HG02763 (cell line): ENCODE results near the gene DHPS.
"Not testable (repeated sequence)": the region's sequence is repeated elsewhere in the genome, so short reads cannot be mapped to it uniquely, and the experiment has no call there.

Source experiments
- ATAC-seq: cut with Tn5 transposase; IDR thresholded peaks from one replicate; pipeline ENCODE4 v1.9.1; 2021; ENCODE audit warnings: mild to moderate bottlenecking, moderate library complexity; ENCODE audit not compliant: unreplicated experiment

DHPS gene

DNA sequence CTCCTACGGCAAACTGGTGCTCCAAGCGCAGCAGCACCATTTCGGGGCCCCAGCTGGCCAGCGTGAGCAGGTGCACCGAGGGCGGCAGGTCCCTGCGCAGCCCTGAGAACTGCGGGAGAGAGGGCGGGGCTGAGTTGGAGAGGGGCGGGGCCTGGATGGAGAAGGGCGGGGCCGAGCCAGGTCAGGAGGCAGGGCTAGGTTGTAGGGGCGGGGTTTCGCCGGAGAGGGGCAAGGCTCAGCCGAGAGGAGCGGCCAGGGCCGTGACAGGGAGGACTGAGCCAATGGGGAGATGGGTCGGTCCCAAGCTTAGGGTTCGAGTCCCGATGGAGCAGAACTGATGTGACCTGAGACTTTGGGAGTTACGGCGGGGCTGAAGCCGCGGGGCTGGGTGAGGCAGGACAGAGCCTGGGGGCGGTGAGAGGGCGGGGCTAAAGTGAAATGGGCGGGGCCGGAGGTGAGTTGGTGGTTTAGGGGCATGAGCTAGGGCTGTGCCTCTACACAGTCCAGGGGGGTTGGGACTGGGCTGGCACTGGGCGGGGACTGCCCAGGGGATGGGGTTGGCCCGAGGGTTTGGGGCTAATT lies 34.1 kb downstream of the DHPS start:
- ATAC-seq, result no peak

DNA sequence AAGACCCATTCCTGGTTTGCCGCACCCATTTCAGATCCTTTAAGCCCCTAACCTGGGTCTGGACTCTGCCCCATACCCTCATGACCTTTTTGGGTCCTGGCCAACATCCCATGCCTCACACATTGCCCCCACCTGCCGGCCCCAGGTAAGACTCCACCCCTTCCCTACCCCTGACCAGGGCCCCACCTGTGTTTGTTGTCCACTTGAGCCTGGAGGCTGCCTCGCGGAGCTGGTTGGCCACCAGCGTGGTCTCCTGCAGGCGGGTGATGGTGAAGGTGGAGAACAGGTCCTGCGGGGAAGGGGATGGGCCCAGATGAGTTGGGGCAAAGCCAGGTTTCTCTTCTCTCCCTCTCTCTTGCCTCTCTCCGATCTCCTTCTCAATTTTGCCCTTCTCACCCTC lies 34.6 kb downstream of the DHPS start:
- no peak for ATAC-seq

DNA sequence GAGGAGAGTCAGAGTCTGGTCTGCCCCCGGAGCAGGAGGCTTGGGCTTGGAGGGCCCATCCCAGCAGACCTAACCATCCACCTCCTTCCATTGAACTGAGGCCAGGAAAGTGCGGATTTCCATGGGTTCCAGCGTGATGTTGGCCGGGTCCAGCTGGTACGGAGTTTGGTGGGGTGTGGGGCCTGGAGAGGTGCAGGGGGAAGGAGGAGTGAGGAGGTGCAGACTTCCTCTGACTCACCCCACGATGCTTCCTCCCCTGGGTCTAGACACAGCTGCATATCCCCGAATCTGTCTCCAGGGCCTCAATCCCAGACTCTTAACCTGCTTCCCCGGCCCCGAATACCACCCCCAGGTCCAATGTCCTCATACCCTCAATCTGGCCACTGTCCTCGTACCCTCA lies 35.1 kb downstream of the DHPS start:
- ATAC-seq, result no peak

DNA sequence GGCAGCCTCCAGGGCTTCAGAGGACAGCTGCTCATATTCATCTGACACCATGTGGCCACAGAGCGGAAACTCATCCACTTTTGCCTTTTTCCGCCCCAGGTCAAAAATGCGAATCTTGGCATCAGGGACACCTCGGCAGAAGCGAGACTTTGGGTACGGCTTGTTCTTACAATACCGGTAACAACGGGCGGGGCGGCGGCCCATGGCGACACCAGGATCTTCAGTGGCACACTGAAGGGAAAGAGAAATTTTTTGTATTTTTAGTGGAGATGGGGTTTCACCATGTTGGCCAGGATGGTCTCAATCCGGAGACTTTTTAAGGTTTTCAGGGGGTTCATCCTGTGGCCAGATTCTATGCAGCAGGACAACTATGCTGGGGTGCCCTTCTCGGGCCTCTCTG lies 38.0 kb downstream of the DHPS start:
- not testable (repeated sequence) for ATAC-seq

DNA sequence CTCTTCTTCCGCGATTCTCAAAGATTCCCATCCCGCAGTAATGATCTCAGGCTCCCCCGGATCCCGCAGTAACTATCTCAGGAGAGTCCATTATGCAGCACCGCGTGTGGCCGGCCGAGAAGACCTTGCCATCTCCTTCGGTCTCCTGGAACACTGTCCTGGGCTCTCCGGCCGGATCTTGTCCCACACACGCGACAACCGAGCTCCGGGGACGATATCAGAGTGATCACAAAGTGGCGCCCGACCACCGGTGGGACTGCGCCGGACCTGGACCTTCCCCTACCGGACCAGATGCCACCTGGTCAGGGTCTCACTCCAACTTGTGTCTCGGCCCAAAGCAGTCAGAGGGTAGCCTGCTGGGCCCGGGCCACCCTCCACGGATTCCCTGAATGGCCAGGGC lies 39.2 kb downstream of the DHPS start:
- no peak for ATAC-seq

DNA sequence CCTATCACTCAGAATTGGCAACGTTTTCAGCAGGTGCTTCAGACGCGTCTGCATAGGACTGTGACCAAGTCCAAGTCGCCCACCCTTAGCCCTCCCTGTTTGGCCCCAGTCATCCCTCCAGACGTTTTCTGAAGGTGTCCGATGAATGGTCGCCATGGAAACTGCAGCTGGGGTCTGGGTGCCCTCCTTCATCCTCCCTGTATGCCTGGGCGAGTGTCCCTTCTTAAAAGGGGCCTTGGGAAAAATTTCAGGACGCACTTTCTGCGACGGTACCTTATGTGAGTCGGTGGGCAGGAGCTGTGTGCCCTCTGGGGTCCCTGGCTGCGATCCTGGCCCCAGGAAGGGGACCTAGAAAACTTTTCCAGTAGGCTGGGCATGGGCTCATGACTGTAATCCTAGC lies 40.2 kb downstream of the DHPS start:
- no peak for ATAC-seq

DNA sequence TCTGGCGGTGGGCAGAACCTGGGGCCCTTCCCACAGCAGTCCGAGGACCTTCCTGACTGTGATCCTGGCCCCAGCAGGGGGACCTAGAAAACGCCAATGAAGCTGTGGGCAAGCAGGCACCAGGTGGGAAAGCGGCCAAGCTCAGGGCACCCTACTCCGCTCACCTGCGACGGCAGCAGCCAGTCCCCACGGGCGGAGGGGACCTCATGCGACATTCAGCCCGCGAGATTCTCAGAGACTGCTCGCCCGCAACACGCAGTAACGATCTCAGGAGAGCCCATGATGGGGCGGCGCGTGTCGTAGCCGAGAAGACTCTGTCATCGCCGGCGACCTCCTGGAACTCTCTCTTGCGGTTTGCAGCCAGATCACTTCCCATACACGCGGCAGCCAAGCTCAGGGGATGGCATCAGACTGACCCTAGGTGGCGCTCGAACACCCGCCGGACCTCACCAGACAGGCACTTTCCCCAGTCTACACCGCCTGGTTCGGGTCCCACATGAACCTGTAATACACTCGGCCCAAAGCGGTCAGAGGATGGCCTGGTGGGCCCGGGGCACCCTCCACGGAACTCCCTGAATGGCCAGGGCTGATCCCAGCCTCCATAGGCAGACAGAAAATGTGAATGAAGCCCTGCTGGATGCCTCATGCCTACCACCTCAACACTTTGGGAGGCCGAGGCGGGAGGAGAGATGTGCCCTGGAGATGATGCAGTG lies 41.6 kb downstream of the DHPS start:
- ATAC-seq, result peak; percentile 47

DNA sequence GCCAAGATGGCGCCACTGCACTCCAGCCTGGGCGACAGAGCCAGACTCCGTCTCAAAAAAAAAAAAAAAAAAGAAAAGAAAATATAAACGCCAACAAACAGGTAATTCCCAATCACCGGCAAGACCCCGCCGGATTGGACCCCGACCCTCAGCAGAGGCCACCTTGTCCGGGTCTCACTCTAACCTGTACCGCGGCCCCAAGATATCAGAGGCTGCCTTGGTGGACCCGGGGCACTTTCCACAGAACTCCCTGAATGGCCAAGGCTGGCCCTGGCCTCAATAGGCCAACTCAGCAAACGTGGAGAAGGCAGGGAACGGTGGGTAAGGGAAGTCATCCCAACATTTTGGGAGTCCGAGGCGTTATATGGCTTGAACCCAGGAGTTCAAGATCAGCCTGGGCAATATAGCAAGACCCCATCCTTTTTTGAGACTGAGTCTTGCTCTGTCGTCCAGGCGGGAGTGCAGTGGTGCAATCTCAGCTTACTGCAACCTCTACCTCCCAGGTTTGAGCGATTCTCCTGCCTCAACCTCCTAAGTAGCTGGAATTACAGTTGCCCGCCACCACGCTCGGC lies 43.0 kb downstream of the DHPS start:
- ATAC-seq, result no peak

DNA sequence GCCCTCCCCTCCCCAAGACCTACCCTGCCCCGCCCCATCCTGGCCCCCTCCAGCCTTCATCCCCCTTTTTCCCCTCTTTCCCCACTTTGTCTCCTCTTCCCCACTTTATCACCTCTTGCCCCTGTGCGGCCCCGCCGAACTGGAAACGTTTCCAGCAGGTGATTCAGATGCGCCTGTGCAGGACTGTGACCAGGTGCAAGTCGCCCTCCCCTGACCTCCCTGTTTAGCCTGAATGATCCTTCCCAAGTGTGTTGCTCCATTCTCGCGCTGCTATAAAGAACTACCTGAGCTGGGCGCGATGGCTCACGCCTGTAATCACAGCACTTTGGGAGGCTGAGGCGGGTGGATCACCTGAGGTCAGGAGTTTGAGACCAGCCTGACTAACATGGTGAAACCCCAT lies 45.0 kb downstream of the DHPS start:
- ATAC-seq, result no peak

DNA sequence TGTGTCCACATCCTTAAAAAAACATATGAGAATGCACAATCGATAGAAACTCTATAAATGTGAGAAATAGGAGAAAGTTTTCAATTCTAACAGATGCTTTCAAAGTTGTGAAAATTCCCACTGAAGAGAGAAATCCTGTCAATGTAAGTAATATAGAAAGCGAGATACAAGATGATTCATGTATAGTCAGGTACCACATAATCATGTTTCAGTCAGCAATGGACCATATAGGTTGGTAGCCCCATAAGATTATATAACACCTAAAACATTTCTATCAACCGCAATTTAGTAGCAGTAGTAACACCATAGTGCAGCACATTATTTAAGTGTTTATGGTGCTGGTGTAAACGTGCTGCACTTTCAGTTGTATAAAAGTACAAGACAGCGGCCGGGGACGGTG lies 52.5 kb downstream of the DHPS start:
- ATAC-seq, result no peak

DNA sequence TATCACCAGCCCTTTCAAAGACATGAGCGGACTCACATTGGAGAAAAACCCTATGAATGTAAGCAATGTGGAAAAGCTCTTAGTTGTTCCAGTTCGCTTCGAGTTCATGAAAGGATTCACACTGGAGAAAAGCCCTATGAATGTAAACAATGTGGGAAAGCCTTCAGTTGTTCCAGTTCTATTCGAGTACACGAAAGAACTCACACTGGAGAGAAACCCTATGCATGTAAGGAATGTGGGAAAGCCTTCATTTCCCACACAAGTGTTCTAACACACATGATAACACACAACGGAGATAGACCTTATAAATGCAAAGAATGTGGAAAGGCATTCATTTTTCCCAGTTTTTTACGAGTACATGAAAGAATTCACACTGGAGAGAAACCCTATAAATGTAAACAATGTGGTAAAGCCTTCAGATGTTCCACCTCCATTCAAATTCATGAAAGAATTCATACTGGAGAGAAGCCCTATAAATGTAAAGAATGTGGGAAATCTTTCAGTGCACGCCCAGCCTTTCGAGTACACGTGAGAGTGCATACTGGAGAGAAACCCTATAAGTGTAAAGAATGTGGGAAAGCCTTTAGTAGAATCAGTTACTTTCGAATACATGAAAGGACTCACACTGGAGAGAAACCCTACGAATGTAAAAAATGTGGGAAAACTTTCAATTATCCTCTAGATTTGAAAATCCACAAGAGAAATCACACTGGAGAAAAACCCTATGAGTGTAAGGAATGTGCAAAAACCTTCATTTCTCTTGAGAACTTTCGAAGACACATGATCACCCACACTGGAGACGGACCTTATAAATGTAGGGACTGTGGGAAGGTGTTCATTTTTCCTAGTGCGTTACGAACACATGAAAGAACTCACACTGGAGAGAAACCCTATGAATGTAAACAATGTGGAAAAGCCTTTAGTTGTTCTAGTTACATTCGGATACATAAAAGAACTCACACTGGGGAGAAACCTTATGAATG lies 53.3 kb downstream of the DHPS start:
- ATAC-seq, result no peak

DNA sequence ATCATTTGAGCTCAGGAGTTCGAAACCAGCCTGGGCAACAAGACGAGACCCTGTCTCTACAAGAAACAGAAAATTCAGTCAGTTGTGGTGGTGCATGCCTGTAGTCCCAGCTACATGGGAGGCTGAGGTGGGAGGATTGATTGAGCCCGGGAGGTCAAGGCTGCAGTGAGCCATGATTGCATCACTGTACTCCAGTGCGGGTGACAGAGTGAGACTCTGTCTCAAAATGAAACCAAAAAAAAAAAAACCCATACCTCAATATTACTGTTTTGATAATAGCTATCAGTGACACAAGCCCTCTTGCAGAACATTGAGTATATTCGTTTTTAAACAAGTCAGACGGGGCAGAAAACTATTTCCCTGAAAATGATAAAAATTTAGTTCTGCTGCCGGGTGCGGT lies 54.7 kb downstream of the DHPS start:
- ATAC-seq, result no peak
